NOMO-1 (cell line): Measurements from ENCODE around the gene C19orf33.

Experiments
- DNase-seq, 2 experiments: peaks; one replicate each; lab custom pipeline; 2025; ENCODE audit not compliant: unreplicated experiment in 2 of 2; lab: John Stamatoyannopoulos, UW

C19orf33 gene

GRCh38 chr19:38278751-38279150 lies 25.3 kb upstream of the C19orf33 start:
- no peak for DNase-seq

- no peak for DNase-seq
Observed at GRCh38 chr19:38280030-38280921, 23.8 kb upstream of the C19orf33 start.

- DNase-seq, result no peak
Observed at GRCh38 chr19:38281811-38282566, 22.1 kb upstream of the C19orf33 start.

- DNase-seq, result no peak
Observed at GRCh38 chr19:38283271-38283670, 20.8 kb upstream of the C19orf33 start.

GRCh38 chr19:38284422-38284821 lies 19.6 kb upstream of the C19orf33 start:
- DNase-seq, result peak; percentile 29 to 45

GRCh38 chr19:38285567-38285966 lies 18.5 kb upstream of the C19orf33 start:
- no peak for DNase-seq

- peak; percentile 64 to 91 for DNase-seq
Observed at GRCh38 chr19:38287604-38288003, 16.4 kb upstream of the C19orf33 start.

- no peak for DNase-seq
Observed at GRCh38 chr19:38288123-38288855, 15.8 kb upstream of the C19orf33 start.

GRCh38 chr19:38289955-38290354 lies 14.1 kb upstream of the C19orf33 start:
- no peak for DNase-seq

GRCh38 chr19:38290631-38291147 lies 13.4 kb upstream of the C19orf33 start:
- DNase-seq, result no peak

- DNase-seq, result no peak
Observed at GRCh38 chr19:38291855-38292254, 12.2 kb upstream of the C19orf33 start.

GRCh38 chr19:38293281-38293680 lies 10.8 kb upstream of the C19orf33 start:
- no peak for DNase-seq

- no peak for DNase-seq
Observed at GRCh38 chr19:38294090-38294489, 10.0 kb upstream of the C19orf33 start.

GRCh38 chr19:38298821-38299680 lies 5.0 kb upstream of the C19orf33 start:
- DNase-seq, result no peak

GRCh38 chr19:38304352-38304865 lies 358 bp downstream of the C19orf33 start:
- DNase-seq, result no peak

GRCh38 chr19:38304866-38305429 lies 897 bp downstream of the C19orf33 start:
- no peak for DNase-seq

- DNase-seq, result no peak
Observed at GRCh38 chr19:38306236-38306635, 2.2 kb downstream of the C19orf33 start.

- no peak for DNase-seq
Observed at GRCh38 chr19:38307076-38307475, 3.0 kb downstream of the C19orf33 start.

- DNase-seq, result no peak
Observed at GRCh38 chr19:38307597-38307996, 3.5 kb downstream of the C19orf33 start.
